Neural progenitor cell (in vitro differentiated cells): ENCODE results near the gene DCUN1D3.
"Not testable (repeated sequence)": the region's sequence is repeated elsewhere in the genome, so short reads cannot be mapped to it uniquely, and the experiment has no call there.

Source experiments
- EZH2 ChIP-seq: fragments of 200-600 bp; sonication (generic); IDR thresholded peaks from 2 replicates; pipeline ENCODE4 v1.6.1; 2017; ENCODE audit warnings: antibody characterized with exemption, mild to moderate bottlenecking, moderate library complexity
- EZH2phosphoT487 ChIP-seq: fragments of 200-600 bp; sonication (generic); IDR thresholded peaks from 2 replicates; pipeline ENCODE4 v1.6.1; 2017; ENCODE audit warnings: antibody characterized with exemption
- TF ChIP-seq, protein P1 (sequence below): fragments of 200-600 bp; sonication (generic); IDR thresholded peaks from 2 replicates; pipeline ENCODE4 v1.5.1; 2017; ENCODE audit warnings: antibody characterized with exemption, mild to moderate bottlenecking

DNA sequence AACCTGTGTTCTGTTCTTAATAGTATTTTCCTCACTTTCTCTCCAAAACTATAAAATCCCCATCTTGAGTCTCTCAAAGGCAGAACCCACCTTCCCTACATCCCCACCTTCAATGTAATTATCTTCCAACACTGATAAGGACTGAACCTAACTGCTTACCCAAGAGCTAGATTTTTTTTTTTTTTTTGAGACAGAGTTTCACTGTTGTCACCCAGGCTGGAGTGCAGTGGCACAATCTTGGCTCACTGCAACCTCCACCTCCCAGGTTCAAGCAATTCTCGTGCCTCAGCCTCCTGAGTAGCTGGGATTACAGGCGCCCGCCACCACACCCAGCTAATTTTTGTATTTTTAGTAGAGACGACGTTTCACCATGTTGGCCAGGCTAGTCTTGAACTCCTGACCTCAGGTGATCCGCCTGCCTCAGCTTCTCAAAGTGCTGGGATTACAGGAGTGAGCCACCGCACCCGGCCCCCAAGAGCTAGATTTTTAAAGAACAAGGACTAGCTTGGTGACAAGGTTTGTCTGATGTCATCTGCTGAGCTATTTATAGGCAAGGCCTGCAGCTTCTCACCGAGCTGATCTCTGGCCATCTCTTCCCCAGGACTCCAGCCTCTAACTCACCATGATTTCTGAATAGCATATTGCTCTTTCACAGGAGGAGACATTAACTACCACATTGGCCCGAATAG is 29.7 kb upstream of the DCUN1D3 start:
- not testable (repeated sequence) for TF ChIP-seq EZH2phosphoT487, EZH2
- TF ChIP-seq, protein P1, sequence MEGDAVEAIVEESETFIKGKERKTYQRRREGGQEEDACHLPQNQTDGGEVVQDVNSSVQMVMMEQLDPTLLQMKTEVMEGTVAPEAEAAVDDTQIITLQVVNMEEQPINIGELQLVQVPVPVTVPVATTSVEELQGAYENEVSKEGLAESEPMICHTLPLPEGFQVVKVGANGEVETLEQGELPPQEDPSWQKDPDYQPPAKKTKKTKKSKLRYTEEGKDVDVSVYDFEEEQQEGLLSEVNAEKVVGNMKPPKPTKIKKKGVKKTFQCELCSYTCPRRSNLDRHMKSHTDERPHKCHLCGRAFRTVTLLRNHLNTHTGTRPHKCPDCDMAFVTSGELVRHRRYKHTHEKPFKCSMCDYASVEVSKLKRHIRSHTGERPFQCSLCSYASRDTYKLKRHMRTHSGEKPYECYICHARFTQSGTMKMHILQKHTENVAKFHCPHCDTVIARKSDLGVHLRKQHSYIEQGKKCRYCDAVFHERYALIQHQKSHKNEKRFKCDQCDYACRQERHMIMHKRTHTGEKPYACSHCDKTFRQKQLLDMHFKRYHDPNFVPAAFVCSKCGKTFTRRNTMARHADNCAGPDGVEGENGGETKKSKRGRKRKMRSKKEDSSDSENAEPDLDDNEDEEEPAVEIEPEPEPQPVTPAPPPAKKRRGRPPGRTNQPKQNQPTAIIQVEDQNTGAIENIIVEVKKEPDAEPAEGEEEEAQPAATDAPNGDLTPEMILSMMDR, result not testable (repeated sequence)
